Activated CD4-positive, alpha-beta T cell treated with anti-CD3 and anti-CD28 coated beads, Interleukin-2, amount 50 U/mL, for 4 hours (primary cell): ENCODE measurements around the gene CD109.
"Not testable (repeated sequence)": the region's sequence is repeated elsewhere in the genome, so short reads cannot be mapped to it uniquely, and the experiment has no call there.

Experiments
- DNase-seq, 2 experiments: peaks; one replicate each; pipeline ENCODE4 v3.0.0-alpha.2; 2020

Gene CD109

GRCh38 chr6:73688351-73688750 is 7.7 kb upstream of the CD109 start:
- no peak for DNase-seq

GRCh38 chr6:73690056-73690455 is 5.9 kb upstream of the CD109 start:
- DNase-seq = no peak

- DNase-seq = no peak
Measured at GRCh38 chr6:73691512-73691911, 4.5 kb upstream of the CD109 start.

GRCh38 chr6:73694711-73695411 is 1.1 kb upstream of the CD109 start:
- no peak for DNase-seq

- no peak for DNase-seq
Measured at GRCh38 chr6:73696966-73697655, 1.1 kb downstream of the CD109 start.

GRCh38 chr6:73699676-73700459 is 3.9 kb downstream of the CD109 start:
- no peak for DNase-seq

GRCh38 chr6:73702444-73702843 is 6.4 kb downstream of the CD109 start:
- no peak for DNase-seq

GRCh38 chr6:73703466-73703865 is 7.5 kb downstream of the CD109 start:
- no peak for DNase-seq

GRCh38 chr6:73704260-73704659 is 8.3 kb downstream of the CD109 start:
- no peak for DNase-seq

- no peak for DNase-seq
Measured at GRCh38 chr6:73704798-73705197, 8.8 kb downstream of the CD109 start.

- no peak for DNase-seq
Measured at GRCh38 chr6:73706971-73707370, 11.0 kb downstream of the CD109 start.

GRCh38 chr6:73710470-73710869 is 14.5 kb downstream of the CD109 start:
- no peak for DNase-seq

GRCh38 chr6:73710948-73711347 is 14.9 kb downstream of the CD109 start:
- DNase-seq = no peak

- no peak for DNase-seq
Measured at GRCh38 chr6:73712535-73713173, 16.7 kb downstream of the CD109 start.

- DNase-seq = no peak
Measured at GRCh38 chr6:73713426-73714147, 17.6 kb downstream of the CD109 start.

GRCh38 chr6:73715111-73715508 is 19.1 kb downstream of the CD109 start:
- DNase-seq = not testable (repeated sequence)

- DNase-seq = no peak
Measured at GRCh38 chr6:73719046-73719445, 23.0 kb downstream of the CD109 start.

GRCh38 chr6:73722318-73723060 is 26.5 kb downstream of the CD109 start:
- no peak for DNase-seq

GRCh38 chr6:73723480-73723879 is 27.5 kb downstream of the CD109 start:
- DNase-seq = not testable (repeated sequence)

GRCh38 chr6:73724389-73724788 is 28.4 kb downstream of the CD109 start:
- DNase-seq = no peak

GRCh38 chr6:73725192-73725591 is 29.2 kb downstream of the CD109 start:
- not testable (repeated sequence) for DNase-seq

GRCh38 chr6:73727114-73727513 is 31.1 kb downstream of the CD109 start:
- DNase-seq = no peak
